Stimulated activated CD4-positive, alpha-beta T cell treated with anti-CD3 and anti-CD28 coated beads, Interleukin-4, amount 100 ng/mL, for 1 hour (primary cell): ENCODE data around the gene RBM33.
A peak's percentile ranks its signal among the peaks of the same experiment; 100 is the strongest.

Experiments
- DNase-seq: peaks from one replicate; pipeline ENCODE4 v3.0.0-alpha.2; 2020

The RBM33 gene

DNA sequence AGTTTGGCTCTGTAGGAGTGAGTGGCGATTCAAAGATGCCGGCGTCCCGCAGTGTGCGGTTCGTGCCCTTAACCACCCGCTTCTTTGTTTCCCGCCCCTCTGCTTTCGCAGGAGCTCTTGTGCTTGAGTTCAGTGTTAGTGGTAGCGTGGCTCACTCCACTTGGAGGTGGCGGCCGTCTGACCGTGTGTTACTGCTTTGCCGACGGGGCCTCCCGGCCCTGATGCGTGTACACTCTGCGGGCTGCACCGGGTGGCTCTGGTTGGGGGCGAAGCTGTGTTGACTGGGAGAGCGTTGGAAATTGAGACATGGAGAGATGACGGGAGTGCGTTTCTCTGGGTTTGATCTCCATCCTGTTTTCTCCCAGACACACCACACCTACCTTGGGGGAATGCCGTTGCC is 136.4 kb downstream of the RBM33 start:
- DNase-seq: no peak

GRCh38 chr7:155781433-155781832 is 137.0 kb downstream of the RBM33 start:
- no peak for DNase-seq

- no peak for DNase-seq
Observed at GRCh38 chr7:155782466-155782865, 138.0 kb downstream of the RBM33 start.

DNA sequence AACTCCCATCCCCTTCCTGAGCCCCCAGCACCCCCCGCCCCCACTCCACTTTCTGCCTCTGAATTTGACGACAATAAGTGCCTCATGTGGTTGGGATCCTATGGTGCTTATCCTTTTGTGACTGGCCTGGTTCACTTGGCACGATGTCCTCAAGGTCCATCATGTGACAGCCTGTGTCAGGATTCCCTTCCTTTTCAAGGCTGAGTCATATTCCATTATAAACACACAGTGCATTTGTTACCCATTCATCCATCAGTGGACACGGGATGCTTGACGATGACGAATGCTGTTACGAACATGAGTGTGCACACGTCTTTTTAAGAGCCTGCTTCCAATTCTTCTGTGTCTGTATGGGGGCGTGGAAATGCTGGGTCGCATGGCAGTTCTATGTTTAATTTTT is 141.1 kb downstream of the RBM33 start:
- DNase-seq: no peak

DNA sequence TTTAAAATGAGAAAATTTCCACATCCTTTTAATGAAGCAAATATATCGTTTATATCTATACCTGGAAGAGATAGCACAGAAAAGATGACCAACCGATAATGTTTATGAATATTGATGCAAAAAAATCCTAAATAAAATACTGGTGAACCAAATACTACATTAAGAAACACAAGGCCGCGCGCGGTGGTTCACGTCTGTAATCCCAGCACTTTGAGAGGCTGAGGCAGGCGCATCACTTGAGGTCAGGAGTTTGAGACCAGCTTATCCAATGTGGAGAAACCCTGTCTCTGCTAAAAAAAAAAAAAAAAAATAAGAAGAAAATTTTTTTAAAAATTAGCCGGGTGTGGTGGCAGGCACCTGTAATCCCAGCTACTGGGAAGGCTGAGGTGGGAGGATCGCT is 142.0 kb downstream of the RBM33 start:
- no peak for DNase-seq

- DNase-seq: no peak
Observed at GRCh38 chr7:155787171-155787851, 142.8 kb downstream of the RBM33 start.

GRCh38 chr7:155788616-155789000 is 144.1 kb downstream of the RBM33 start:
- no peak for DNase-seq

GRCh38 chr7:155789001-155789725 is 144.7 kb downstream of the RBM33 start:
- DNase-seq: no peak

DNA sequence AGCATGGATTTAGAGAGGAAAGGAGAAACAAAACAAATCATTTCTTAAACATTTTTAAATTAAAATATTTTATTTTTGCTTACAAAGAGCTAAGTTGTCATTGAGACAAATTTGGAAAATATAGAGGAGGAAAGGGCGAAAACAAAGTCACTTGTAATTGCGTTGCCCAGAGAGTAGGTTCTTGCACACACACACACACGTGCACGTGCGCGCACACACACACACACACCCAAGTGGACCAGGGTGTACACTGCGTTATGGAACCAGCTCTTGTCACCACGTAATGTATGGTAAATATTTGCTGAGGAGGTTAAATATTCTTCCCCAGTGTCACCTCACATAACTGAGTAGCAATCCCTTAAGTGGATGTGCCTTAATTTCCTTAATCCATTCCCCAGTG is 146.2 kb downstream of the RBM33 start:
- no peak for DNase-seq

DNA sequence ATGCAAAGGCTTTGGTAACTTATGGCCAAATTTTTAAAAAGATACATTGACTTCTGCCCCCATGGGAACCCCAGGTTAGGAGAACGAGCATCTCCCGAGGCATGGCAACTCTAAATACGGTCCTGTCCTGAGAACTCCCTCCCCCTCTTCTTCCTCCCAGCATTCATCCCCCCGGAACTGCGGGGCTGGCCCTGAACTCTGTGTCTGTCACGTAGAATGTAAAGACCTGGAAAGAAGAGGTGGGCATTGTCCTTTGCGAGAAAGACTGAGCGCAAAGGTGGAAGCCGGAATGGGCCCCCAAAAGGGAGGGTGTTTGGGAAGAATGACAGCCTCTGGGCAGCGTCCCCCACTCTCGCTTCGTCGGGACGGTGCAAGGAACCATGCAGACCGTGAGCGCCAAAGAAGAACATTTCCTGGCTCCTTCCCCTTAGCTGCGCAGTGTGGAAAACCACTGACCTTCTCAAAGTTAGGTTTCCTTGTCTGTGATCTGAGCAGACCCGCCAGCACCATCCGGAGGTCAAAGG is 146.8 kb downstream of the RBM33 start:
- DNase-seq: no peak

DNA sequence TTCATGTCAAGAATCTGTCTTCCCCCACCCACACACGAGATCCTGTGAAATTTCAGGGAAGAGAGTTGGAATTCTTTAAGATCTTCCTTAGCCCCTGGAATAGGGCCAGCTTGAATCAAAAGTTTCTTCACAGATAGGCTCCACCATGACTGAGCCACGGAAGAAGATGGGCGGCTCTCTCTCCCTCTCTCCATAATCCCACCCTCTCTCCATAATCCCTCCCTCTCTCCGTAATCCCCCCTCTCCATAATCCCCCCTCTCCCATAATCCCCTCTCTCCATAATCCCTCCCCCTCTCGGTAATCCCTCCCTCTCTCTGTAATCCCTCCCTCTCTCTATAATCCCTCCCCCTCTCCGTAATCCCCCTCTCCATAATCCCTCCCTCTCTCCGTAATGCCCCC is 147.4 kb downstream of the RBM33 start:
- no peak for DNase-seq

GRCh38 chr7:155792315-155792960 is 148.0 kb downstream of the RBM33 start:
- DNase-seq: no peak

GRCh38 chr7:155792999-155793560 is 148.6 kb downstream of the RBM33 start:
- DNase-seq: no peak

DNA sequence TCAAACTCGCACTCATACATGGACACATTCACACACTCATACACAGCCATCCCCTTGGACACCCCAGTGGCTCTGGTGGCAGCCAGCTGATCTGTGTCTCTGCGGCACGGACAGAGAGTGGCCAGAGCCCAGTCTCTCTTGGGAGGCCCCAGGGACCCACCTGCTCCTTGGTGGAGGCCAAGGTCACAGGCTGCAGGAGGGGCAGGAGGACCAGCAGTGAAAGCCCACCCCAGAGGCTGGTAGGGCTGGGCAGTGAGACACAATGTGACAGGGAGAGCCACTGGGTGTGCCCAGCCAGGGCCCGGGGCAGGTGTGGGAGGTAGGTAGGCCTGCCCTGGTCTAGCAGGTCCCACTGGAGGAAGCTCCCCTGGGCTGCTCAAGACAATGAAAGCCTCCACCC is 149.3 kb downstream of the RBM33 start:
- no peak for DNase-seq

DNA sequence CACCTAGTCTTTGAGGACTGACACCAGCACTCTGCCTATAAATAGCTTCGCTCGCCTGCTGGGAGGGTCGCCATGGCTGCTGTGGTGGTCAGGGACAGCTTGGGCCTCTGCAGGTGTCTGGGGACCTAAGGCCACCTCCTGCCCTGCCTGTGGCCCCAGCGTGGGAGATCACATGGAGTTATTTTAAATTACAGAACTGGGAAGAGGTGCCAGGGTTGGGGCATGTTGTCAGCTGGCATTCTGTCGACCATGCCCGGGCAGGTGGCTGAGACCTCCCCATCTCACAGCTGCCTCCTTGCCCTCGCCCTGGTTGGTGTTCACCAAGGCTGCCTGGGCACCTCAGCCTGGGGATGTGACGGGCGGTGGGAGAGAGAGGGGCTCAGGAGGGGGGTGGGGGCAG is 149.7 kb downstream of the RBM33 start:
- DNase-seq: no peak

- DNase-seq: no peak
Observed at GRCh38 chr7:155795401-155795800, 150.9 kb downstream of the RBM33 start.

- no peak for DNase-seq
Observed at GRCh38 chr7:155795951-155796350, 151.5 kb downstream of the RBM33 start.

DNA sequence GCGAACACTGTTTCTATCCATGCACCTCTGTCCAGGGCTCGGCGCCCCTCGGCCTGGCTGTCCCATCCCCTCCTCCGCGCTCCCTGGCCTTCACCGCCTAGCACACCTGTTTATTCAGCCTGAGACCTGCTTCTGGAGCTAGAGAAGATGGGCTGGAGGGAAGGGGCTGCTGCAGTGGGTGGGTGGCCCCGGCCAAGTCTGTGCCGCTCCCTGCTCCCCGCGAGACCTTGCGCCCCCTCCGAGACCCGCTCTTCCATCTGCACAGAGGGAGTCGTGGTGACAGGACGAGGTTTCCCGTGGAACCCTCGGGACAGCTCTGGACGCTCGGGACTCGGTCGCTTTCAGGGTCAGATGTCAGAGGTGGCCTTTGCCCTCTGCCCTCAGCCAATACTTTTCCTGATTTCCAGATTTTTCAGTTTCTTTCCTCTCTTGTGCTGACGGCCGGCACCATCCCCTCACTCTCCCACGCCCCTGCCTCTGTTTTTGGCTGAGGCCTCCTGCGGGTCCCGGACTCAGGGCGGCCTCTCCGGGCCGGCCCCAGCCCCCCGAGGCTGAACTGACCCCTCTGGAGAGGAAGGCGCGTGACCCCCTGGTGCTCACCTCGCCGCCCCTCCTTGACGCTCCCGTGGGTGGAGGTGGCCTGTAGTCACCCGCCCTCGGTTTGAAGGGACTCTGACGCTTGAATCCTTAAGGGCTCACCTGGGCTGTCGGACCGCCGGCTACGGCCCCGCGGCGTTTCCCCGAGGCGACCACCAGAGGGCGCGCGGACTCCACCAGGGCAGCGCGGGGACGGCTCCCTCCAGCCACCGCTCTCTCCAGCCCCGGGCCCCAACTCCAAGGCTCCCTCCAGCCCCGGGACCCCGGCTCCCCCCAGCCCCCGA is 152.2 kb downstream of the RBM33 start:
- DNase-seq: peak; percentile 76

- DNase-seq: no peak
Observed at GRCh38 chr7:155797262-155798250, 153.1 kb downstream of the RBM33 start.

DNA sequence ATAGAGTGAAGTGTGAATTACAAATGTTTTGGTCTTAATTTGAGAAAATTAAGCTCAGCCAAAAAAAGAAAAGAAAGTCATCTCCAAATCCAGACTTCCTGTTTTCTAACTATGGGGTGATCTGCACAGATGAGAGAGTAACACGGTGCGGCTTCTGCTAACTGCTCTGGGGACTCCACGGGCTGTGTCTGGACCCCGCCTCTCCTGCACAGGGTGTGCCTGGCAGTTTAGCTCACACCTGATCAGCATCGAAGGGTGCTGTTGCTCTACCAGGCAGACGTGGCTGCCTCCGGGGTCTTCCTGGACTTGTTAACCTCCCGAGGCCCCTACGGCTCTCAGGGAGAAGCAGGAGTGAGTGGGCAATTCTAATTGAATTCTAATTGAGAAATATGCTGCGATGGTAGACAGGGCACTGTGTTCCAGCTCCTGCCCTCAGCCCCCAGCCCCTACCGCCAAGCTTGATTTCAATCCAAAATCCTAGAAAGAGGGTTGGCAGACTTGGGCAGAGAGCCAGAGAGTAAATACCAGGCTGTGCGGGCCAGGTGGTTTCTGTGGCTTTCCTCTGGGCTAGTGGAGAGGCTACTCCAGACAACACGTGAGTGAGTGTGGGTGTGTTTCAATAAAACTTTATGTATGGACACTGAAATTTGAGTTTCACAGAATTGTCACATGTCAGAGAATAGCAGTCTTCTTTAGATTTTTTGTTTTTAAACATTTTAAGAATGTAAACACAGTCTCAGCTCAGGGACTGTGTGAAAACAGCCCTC is 154.4 kb downstream of the RBM33 start:
- DNase-seq: no peak

DNA sequence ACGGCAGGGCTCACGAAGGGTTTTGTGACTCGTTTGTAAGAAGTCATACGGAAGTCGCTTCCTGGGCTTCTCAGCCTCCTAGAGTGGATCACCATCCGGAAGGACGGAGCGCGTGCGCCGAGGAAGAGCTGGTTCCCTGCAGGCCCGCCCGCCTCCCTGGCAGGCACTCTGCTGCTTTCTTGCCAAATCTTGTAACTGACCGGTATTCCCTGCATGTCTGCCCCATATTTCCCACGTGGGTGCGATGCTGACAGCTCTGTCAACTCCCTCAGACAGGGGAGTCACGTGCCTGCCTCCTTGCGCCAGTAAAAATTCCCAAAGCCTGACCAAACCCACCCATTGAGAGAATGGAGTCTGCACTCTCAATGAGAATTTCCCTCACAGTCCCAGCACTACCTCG is 155.1 kb downstream of the RBM33 start:
- no peak for DNase-seq
